GM08714 (cell line): ENCODE data around the gene MFSD6.

Experiments
- H3K4me3 ChIP-seq: fragments of 200-500 bp; sonication (Bioruptor generic); 2 replicates; pipeline ENCODE4 v1.5.1; 2014; ENCODE audit warnings: mild to moderate bottlenecking, low read length, inconsistent platforms
- ZNF274 ChIP-seq: IDR thresholded peaks from 2 replicates; pipeline ENCODE4 v1.6.1; 2012; ENCODE audit warnings: mild to moderate bottlenecking, low read depth, low read length

MFSD6 gene

GRCh38 chr2:190379249-190379964, 28.7 kb upstream of the MFSD6 start:
- H3K4me3 ChIP-seq, result no peak overlapping the region
- no peak for TF ChIP-seq ZNF274

GRCh38 chr2:190380962-190381412, 27.2 kb upstream of the MFSD6 start:
- no peak for TF ChIP-seq ZNF274
- H3K4me3 ChIP-seq, result no peak overlapping the region

- TF ChIP-seq ZNF274, result no peak
- H3K4me3 ChIP-seq, result no peak overlapping the region
Measured at GRCh38 chr2:190382851-190383250, 25.3 kb upstream of the MFSD6 start.

DNA sequence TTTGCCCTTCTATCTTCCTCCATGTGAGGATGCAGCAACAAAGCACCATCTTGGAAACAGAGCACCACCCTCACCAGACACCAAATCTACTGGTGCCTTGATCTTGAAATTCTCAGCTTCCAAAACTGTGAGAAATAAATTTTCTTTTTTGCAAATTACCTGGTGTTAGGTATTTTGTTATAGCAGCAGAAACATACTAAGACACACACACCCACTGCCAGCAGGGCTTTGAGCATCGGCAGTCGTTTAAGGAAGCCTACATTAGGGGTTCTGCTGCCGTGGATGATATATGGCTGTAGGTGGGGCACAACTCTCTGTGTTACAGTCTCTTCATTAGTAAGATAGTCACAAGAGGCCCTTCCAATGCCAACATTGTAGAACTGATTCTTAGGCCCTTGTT, 20.7 kb upstream of the MFSD6 start:
- H3K4me3 ChIP-seq, result no peak overlapping the region
- TF ChIP-seq ZNF274, result no peak

GRCh38 chr2:190396271-190396670, 11.9 kb upstream of the MFSD6 start:
- no peak overlapping the region for H3K4me3 ChIP-seq
- TF ChIP-seq ZNF274, result no peak

DNA sequence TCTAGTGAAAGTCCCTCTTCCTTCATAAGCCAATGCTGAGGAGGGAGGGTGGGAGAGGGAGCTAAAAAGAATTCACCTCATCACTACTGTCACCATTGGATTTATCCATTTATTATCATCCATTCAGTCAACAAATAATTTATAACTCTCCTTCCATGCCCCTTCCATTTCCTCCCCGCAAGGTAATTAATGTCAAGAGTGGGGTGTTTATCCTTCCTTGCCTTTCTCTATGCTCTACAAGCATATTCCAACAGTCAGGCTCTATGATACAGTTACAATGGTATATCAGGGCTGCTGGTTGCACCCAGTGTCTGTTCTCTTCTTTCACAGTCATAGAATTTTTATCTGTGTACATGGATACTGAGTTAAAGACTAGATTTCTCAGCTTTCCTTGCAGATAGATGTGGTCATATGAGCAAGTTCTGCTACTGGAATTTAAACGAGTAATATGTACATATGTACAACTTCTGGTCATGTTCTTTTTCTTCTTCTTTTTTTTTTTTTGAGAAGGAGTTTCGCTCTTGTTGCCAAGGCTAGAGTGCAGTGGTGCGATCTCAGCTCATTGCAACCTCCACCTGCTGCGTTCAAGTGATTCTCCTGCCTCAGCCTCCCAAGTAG, 5.1 kb upstream of the MFSD6 start:
- no peak for TF ChIP-seq ZNF274
- no peak overlapping the region for H3K4me3 ChIP-seq

GRCh38 chr2:190404487-190404886, 3.7 kb upstream of the MFSD6 start:
- H3K4me3 ChIP-seq, result no peak overlapping the region
- no peak for TF ChIP-seq ZNF274

DNA sequence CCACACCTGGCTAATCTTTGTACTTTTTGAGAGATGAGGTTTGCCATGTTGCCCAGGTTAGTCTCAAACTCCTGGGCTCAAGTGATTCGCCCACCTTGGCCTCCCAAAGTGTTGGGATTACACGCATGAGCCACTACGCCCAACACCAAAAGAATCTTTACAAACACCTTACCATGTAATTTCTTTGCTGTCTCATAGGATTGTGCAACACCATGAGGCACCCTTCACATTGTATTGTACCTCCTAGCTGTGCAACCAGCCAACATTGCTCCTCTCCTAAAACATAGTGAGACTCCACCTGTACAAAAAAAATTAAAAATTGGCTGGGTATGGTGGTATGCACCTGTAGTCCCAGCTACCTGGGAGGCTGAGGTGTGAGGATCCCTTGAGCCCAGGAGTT, 3.1 kb upstream of the MFSD6 start:
- H3K4me3 ChIP-seq, result no peak overlapping the region
- TF ChIP-seq ZNF274, result no peak

DNA sequence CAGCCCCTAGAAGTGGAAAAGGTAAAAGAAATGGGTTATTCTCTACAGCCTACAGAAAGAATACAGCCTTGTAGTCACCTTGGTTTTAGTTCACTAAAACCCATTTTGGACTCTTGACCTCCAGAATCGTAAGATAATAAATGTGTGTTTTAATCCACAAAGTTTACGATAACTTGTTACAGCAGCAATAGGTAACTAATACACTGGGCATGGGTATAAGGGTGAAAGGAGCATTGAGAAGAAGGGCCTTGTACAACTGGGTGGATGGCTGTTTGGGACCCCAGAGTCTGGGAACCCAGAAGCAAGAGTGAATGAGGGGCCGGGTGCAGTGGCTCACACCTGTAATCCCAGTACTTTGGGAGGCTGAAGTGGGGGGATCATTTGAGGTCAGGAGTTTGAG, 2.2 kb upstream of the MFSD6 start:
- TF ChIP-seq ZNF274, result no peak

GRCh38 chr2:190406805-190407204, 1.4 kb upstream of the MFSD6 start:
- no peak for TF ChIP-seq ZNF274
- H3K4me3 ChIP-seq, result no peak overlapping the region

More for the DNA sequence above, 2.2 kb upstream of the MFSD6 start:
- H3K4me3 ChIP-seq, result no peak overlapping the region

DNA sequence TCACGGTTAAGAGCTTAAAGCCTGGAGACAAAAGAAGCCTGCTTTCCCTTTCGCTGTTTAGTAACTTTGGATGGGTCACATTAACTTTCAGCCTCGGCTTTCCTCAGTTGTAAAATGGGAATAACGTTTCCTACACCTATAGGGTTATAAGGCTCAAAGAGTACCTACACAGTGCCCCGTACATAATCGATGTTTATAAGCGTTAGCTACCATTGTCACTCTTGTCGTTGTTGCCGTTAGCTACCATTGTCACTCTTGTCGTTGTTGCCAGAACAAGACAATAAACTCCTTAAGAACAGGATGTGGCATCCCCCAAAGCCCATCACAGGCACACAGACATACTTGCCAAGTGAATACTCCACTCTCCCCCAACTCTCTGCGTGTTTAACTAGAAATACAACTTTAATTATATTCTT, 901 bp upstream of the MFSD6 start:
- TF ChIP-seq ZNF274, result no peak
- H3K4me3 ChIP-seq, result peak overlapping the region; percentile 86; the same call in 1 of the 2 replicates

GRCh38 chr2:190408538-190409271, 550 bp downstream of the MFSD6 start:
- TF ChIP-seq ZNF274, result no peak
- H3K4me3 ChIP-seq, result peak overlapping the region; percentile 86

DNA sequence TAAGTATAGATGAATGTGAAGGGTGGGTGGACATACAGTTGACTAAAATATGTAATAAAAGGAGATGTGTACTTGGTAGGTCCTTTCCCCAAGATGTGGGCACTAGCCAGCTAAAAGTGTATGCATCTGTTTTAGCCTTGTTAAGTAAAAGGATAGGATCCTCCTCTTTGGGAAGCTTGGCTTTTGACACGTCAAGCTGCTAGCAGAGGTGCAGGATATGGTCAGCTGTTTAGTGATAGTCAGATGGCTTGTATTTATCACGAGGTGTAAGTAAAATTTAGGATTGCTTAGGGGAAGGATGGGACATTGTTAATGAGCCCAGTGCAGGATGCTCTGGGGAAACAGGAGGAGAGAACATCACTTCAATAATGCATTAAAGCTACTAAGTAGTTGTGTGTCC, 1.5 kb downstream of the MFSD6 start:
- peak overlapping the region; percentile 86 for H3K4me3 ChIP-seq
- no peak for TF ChIP-seq ZNF274

GRCh38 chr2:190410166-190410565, 2.0 kb downstream of the MFSD6 start:
- H3K4me3 ChIP-seq, result no peak overlapping the region
- TF ChIP-seq ZNF274, result no peak

DNA sequence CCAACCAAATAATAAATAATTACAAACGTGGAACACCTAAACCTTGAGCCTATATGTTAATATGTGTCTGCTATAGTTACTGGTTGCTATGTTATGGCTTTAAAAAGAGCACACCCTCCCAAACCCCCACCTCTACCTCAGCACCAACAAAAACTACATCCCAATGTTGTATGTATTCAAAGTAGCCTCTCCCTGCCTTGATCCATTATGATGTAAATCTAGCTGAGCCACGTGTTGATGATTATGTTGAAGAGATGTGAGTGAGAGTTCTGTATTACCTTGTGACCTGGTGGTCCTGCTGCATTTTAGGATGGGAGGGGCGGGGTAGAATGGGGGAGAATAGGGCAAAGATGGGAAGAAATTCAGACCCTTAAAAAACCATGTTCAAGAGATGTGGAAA, 4.8 kb downstream of the MFSD6 start:
- H3K4me3 ChIP-seq, result no peak overlapping the region
- TF ChIP-seq ZNF274, result no peak
